ENCODE measurements around the gene RASA1. TPM values are rescaled to one million over a fixed set of nuclear protein-coding genes. Genes with fewer than 3 reads are reported as not detected.

Gene RASA1
- total RNA-seq, 1 experiment from 2014 or later, result 40.1 TPM

- TF ChIP-seq, protein P1, sequence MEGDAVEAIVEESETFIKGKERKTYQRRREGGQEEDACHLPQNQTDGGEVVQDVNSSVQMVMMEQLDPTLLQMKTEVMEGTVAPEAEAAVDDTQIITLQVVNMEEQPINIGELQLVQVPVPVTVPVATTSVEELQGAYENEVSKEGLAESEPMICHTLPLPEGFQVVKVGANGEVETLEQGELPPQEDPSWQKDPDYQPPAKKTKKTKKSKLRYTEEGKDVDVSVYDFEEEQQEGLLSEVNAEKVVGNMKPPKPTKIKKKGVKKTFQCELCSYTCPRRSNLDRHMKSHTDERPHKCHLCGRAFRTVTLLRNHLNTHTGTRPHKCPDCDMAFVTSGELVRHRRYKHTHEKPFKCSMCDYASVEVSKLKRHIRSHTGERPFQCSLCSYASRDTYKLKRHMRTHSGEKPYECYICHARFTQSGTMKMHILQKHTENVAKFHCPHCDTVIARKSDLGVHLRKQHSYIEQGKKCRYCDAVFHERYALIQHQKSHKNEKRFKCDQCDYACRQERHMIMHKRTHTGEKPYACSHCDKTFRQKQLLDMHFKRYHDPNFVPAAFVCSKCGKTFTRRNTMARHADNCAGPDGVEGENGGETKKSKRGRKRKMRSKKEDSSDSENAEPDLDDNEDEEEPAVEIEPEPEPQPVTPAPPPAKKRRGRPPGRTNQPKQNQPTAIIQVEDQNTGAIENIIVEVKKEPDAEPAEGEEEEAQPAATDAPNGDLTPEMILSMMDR (conservative IDR thresholded peaks at IDR 0.05; ENCODE audit: low read depth, low read length), result no peak
- no peak for TF ChIP-seq EZH2phosphoT487 (IDR thresholded peaks at IDR 0.05; ENCODE audit: borderline replicate concordance, low read length)
- TF ChIP-seq EZH2 (IDR thresholded peaks at IDR 0.05; ENCODE audit: low read length, unreplicated experiment), result no peak
- intact Hi-C loops (cut with micrococcal nuclease), result no loop called here
- DNase-seq (no peak), ATAC-seq (no peak)
- Histone ChIP-seq H3F3A (ENCODE audit: low read length, unreplicated experiment) (no peaks in the 10 kb centered on the region), H3K4me2 (ENCODE audit: low read length) (no peak overlapping the region), H3K4me1 (ENCODE audit: insufficient read depth, low read length) (no peaks in the 10 kb centered on the region), H3K9me2 (replicated peaks; ENCODE audit: low read length) (no peaks in the 10 kb centered on the region), H3K36me3 (ENCODE audit: low read depth, low read length) (no peaks in the 10 kb centered on the region), H3K9ac (ENCODE audit: low read length) (no peak overlapping the region), H3K9me3 (ENCODE audit: low read length) (no peaks in the 10 kb centered on the region), H3K27ac (ENCODE audit: low read length) (no peak overlapping the region), H3K4me3 (ENCODE audit: low read length) (no peak overlapping the region), H3K27me3 (ENCODE audit: low read length) (no peaks in the 10 kb centered on the region), H4K20me1 (ENCODE audit: low read length) (no peaks in the 10 kb centered on the region), H2AFZ (ENCODE audit: low read length) (no peak overlapping the region), H3K79me2 (ENCODE audit: low read length) (no peaks in the 10 kb centered on the region)
- POLR2A ChIA-PET (ENCODE audit: unreplicated experiment), result no interaction called here
- BruUV-seq (replicated peaks), result no TSS peak
- CTCF ChIA-PET, result no interaction called here
These were observed 164.8 kb downstream of the RASA1 start for GRCh38 chr5:87432460-87432859.

GRCh38 chr5:87433945-87434344 lies 166.3 kb downstream of the RASA1 start:
- no peak for ATAC-seq
- TF ChIP-seq, protein P1 (conservative IDR thresholded peaks at IDR 0.05; ENCODE audit: low read depth, low read length), result no peak
- TF ChIP-seq EZH2 (IDR thresholded peaks at IDR 0.05; ENCODE audit: low read length, unreplicated experiment), result no peak
- no peak for TF ChIP-seq EZH2phosphoT487 (IDR thresholded peaks at IDR 0.05; ENCODE audit: borderline replicate concordance, low read length)
- Histone ChIP-seq H4K20me1 (ENCODE audit: low read length) (no peaks in the 10 kb centered on the region), H3K27me3 (ENCODE audit: low read length) (no peaks in the 10 kb centered on the region), H3K4me2 (ENCODE audit: low read length) (no peak overlapping the region), H3K9me2 (replicated peaks; ENCODE audit: low read length) (no peaks in the 10 kb centered on the region), H3K4me3 (ENCODE audit: low read length) (no peak overlapping the region), H3K9me3 (ENCODE audit: low read length) (no peaks in the 10 kb centered on the region), H3K4me1 (ENCODE audit: insufficient read depth, low read length) (no peaks in the 10 kb centered on the region), H3K79me2 (ENCODE audit: low read length) (no peaks in the 10 kb centered on the region), H3F3A (ENCODE audit: low read length, unreplicated experiment) (no peaks in the 10 kb centered on the region), H3K27ac (ENCODE audit: low read length) (no peak overlapping the region), H3K36me3 (ENCODE audit: low read depth, low read length) (no peaks in the 10 kb centered on the region), H2AFZ (ENCODE audit: low read length) (no peak overlapping the region), H3K9ac (ENCODE audit: low read length) (no peak overlapping the region)
- POLR2A ChIA-PET (ENCODE audit: unreplicated experiment), result no interaction called here
- no peak for DNase-seq
- no TSS peak for BruUV-seq (replicated peaks)
- intact Hi-C loops (cut with micrococcal nuclease), result no loop called here
- CTCF ChIA-PET, result no interaction called here

DNA sequence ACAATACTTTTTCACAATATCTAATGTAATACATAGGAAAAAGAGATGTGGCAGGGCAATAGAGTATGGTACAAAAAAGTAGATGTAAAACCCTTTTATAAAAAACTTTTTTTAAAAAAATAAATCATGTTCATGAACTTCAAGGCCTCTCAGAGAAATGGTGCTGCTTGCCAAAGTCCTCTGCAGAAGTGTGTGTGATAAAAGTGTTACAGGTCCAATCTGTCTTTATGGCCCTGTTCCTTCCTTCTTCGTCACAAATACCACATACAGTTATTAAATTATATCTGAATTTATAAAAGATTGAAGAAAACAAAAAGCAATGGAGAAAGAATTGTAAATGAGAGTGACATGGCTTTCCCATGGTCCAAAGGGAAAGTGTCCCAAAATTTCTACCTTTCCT lies 166.8 kb downstream of the RASA1 start:
- no peaks in the 10 kb centered on the region for H3K9me2 ChIP-seq (replicated peaks; ENCODE audit: low read length)
- no peaks in the 10 kb centered on the region for H3K36me3 ChIP-seq (ENCODE audit: low read depth, low read length)
- TF ChIP-seq, protein P1 (conservative IDR thresholded peaks at IDR 0.05; ENCODE audit: low read depth, low read length), result no peak
- TF ChIP-seq EZH2phosphoT487 (IDR thresholded peaks at IDR 0.05; ENCODE audit: borderline replicate concordance, low read length) (no peak), EZH2 (IDR thresholded peaks at IDR 0.05; ENCODE audit: low read length, unreplicated experiment) (no peak)
- H3K9ac ChIP-seq (ENCODE audit: low read length), result no peak overlapping the region
- H3F3A ChIP-seq (ENCODE audit: low read length, unreplicated experiment), result no peaks in the 10 kb centered on the region
- no TSS peak for BruUV-seq (replicated peaks)
- no peak overlapping the region for H3K27ac ChIP-seq (ENCODE audit: low read length)
- no peaks in the 10 kb centered on the region for H4K20me1 ChIP-seq (ENCODE audit: low read length)
- POLR2A ChIA-PET (ENCODE audit: unreplicated experiment), result no interaction called here
- no peak for ATAC-seq
- H3K27me3 ChIP-seq (ENCODE audit: low read length), result no peaks in the 10 kb centered on the region
- no peaks in the 10 kb centered on the region for H3K79me2 ChIP-seq (ENCODE audit: low read length)
- no peak for DNase-seq
- intact Hi-C loops (cut with micrococcal nuclease), result no loop called here
- H3K4me2 ChIP-seq (ENCODE audit: low read length), result no peak overlapping the region
- no peaks in the 10 kb centered on the region for H3K4me1 ChIP-seq (ENCODE audit: insufficient read depth, low read length)
- no peak overlapping the region for H2AFZ ChIP-seq (ENCODE audit: low read length)
- H3K4me3 ChIP-seq (ENCODE audit: low read length), result no peak overlapping the region
- H3K9me3 ChIP-seq (ENCODE audit: low read length), result no peaks in the 10 kb centered on the region
- CTCF ChIA-PET, result no interaction called here

Measured in PC-3 (cell line).